Nephron progenitor cell (in vitro differentiated cells): ENCODE data around the gene SBK1.

Experiments used
- DNase-seq: peaks from one replicate; pipeline ENCODE4 v3.0.0; 2021
- H3K27ac Mint-ChIP-seq: 2 replicates; pipeline ENCODE4 v1.8.0; 2021; ENCODE audit warnings: mild to moderate bottlenecking, moderate library complexity, mixed read lengths
- H3K27me3 Mint-ChIP-seq: 2 replicates; pipeline ENCODE4 v1.8.0; 2021; ENCODE audit warnings: mild to moderate bottlenecking, low read depth, mixed read lengths; ENCODE audit not compliant: poor library complexity
- H3K36me3 Mint-ChIP-seq: 2 replicates; pipeline ENCODE4 v1.8.0; 2021; ENCODE audit warnings: low read depth, mixed read lengths
- H3K4me1 Mint-ChIP-seq: 2 replicates; pipeline ENCODE4 v1.8.0; 2021; ENCODE audit warnings: mixed read lengths
- H3K4me3 Mint-ChIP-seq: 2 replicates; pipeline ENCODE4 v1.8.0; 2021; ENCODE audit warnings: mild to moderate bottlenecking, moderate library complexity, mixed read lengths
- H3K9me3 Mint-ChIP-seq: 2 replicates; pipeline ENCODE4 v1.8.0; 2021; ENCODE audit warnings: mild to moderate bottlenecking, moderate library complexity, mixed read lengths
- CTCF ChIP-seq: fragments of 200-600 bp; sonication (generic); IDR thresholded peaks from 2 replicates; pipeline ENCODE4 v1.5.0; 2021; ENCODE audit warnings: antibody characterized with exemption

The SBK1 gene

GRCh38 chr16:28283798-28284577, 8.3 kb upstream of the SBK1 start:
- TF ChIP-seq CTCF, result no peak
- Mint-ChIP-seq H3K4me3 (no peak overlapping the region), H3K27ac (peak overlapping the region; percentile 57), H3K4me1 (peaks cover 24% of the 10 kb centered on the region), H3K9me3 (no peaks in the 10 kb centered on the region), H3K27me3 (peaks cover 2% of the 10 kb centered on the region), H3K36me3 (peaks cover 7% of the 10 kb centered on the region)
- DNase-seq, result no peak

GRCh38 chr16:28285649-28286048, 6.7 kb upstream of the SBK1 start:
- no peak for TF ChIP-seq CTCF
- H3K27me3 Mint-ChIP-seq, result peaks cover 2% of the 10 kb centered on the region
- no peak overlapping the region for H3K4me3 Mint-ChIP-seq
- peaks cover 38% of the 10 kb centered on the region for H3K4me1 Mint-ChIP-seq
- no peak overlapping the region for H3K27ac Mint-ChIP-seq
- no peak for DNase-seq
- H3K9me3 Mint-ChIP-seq, result no peaks in the 10 kb centered on the region
- H3K36me3 Mint-ChIP-seq, result peaks cover 11% of the 10 kb centered on the region

GRCh38 chr16:28288114-28288513, 4.2 kb upstream of the SBK1 start:
- Mint-ChIP-seq H3K4me1 (peaks cover 49% of the 10 kb centered on the region), H3K36me3 (peaks cover 11% of the 10 kb centered on the region)

GRCh38 chr16:28289048-28289447, 3.3 kb upstream of the SBK1 start:
- Mint-ChIP-seq H3K36me3 (peaks cover 11% of the 10 kb centered on the region), H3K4me1 (peaks cover 49% of the 10 kb centered on the region), H3K27me3 (no peaks in the 10 kb centered on the region), H3K9me3 (no peaks in the 10 kb centered on the region), H3K27ac (peak overlapping the region; percentile 97), H3K4me3 (peak overlapping the region; percentile 73)
- no peak for DNase-seq
- no peak for TF ChIP-seq CTCF

More at GRCh38 chr16:28288114-28288513, 4.2 kb upstream of the SBK1 start:
- peaks cover under 1% of the 10 kb centered on the region for H3K27me3 Mint-ChIP-seq
- H3K27ac Mint-ChIP-seq, result peak overlapping the region; percentile 92
- DNase-seq, result no peak
- TF ChIP-seq CTCF, result no peak
- no peak overlapping the region for H3K4me3 Mint-ChIP-seq
- H3K9me3 Mint-ChIP-seq, result no peaks in the 10 kb centered on the region

- Mint-ChIP-seq H3K9me3 (no peaks in the 10 kb centered on the region), H3K4me3 (peak overlapping the region; percentile 93), H3K4me1 (peaks cover 55% of the 10 kb centered on the region), H3K36me3 (peaks cover 16% of the 10 kb centered on the region), H3K27me3 (no peaks in the 10 kb centered on the region), H3K27ac (no peak overlapping the region)
- no peak for DNase-seq
- TF ChIP-seq CTCF, result no peak
These were observed 2.1 kb upstream of the SBK1 start for GRCh38 chr16:28289939-28290858.
